Myocyte (in vitro differentiated cells): ENCODE measurements around the gene OR2T3. TPM values are rescaled to one million over a fixed set of nuclear protein-coding genes. Genes with fewer than 3 reads are reported as not detected.
"Not testable (repeated sequence)": the region's sequence is repeated elsewhere in the genome, so short reads cannot be mapped to it uniquely, and the experiment has no call there.

Source experiments
- DNase-seq: peaks from one replicate; pipeline ENCODE4 v3.0.0-alpha.2; 2012; ENCODE audit warnings: low read depth
- polyA plus RNA-seq: library from polyadenylated mRNA; unstranded; fragments of >200 nt; gene quantifications from one replicate; pipeline ENCODE4 v1.2.1, GENCODE V29; 2012; ENCODE audit warnings: missing spikeins
- total RNA-seq: library from RNA; depleted of rRNA; stranded (reverse); fragments of >200 nt; gene quantifications from 2 replicates; pipeline ENCODE4 v1.2.3, GENCODE V29; 2014

The OR2T3 gene, protein sequence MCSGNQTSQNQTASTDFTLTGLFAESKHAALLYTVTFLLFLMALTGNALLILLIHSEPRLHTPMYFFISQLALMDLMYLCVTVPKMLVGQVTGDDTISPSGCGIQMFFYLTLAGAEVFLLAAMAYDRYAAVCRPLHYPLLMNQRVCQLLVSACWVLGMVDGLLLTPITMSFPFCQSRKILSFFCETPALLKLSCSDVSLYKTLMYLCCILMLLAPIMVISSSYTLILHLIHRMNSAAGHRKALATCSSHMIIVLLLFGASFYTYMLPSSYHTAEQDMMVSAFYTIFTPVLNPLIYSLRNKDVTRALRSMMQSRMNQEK
- total RNA-seq: not detected in 2 replicates
- polyA plus RNA-seq: not detected

DNA sequence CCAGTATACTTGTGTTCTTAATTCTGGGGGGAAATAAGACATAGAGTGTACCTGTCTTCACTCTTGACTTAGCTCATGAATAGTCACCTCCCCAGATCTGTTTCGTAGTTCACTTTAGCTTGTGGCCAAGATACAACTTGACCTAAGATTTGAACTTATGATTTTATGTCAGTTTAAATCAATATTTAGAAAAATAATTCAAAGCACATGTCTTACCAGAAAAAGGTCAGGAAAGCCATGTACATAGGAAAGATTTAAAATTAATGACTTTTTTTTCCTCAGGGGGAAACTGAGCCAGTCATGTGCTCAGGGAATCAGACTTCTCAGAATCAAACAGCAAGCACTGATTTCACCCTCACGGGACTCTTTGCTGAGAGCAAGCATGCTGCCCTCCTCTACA is at the start of gene OR2T3:
Gene OR2T3, plus strand, starts transcription at position 301 of the 400 bp plus-strand sequence. Its CDS starts 0 bp downstream, at position 301.
- not testable (repeated sequence) for DNase-seq

DNA sequence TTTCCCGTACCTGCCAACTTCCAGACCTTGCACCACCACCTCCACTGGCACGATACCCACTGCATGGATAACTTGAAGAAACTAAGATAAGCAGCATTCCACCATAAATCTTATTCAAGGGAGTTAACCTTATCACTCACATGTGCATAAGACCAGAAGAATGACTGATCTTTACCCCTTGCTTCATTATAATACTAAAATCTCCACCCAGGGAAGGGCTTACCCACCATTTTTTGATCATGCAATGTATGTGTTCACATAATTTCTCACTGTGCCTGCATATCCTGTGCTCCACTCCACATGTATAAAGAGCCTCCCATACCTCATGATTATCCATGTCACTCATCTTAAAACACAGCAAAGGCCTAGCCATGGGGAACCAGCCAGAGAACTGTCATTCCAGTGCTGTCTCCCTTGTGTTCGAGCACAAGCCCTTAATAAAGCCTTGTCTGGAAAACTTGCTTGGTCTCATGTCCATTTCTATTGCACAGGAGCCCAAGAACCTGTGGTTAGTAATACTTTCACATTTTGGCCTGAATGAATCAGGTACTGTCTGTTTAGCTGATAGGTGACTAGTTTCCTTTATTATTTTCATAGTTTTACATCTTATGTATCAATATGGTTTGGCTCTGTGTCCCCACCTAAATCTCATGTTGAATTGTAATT is 45.5 kb upstream of the OR2T3 start:
- not testable (repeated sequence) for DNase-seq

DNA sequence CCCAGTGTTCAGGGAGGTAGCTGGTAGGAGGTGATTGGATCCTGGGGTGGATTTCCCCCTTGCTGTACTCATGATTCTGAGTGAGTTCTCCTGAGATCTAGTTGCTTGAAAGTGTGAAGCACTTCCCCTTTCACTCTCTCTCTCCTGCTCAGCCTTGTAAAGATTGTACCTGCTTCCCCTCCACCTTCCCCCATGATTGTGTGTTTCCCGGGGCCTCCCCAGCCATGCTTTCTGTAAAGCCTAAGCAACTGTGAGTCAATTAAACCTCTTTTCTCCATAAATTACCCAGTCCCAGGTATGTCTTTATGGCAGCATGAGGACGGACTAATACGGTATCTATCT is 45.0 kb upstream of the OR2T3 start:
- DNase-seq: not testable (repeated sequence)

DNA sequence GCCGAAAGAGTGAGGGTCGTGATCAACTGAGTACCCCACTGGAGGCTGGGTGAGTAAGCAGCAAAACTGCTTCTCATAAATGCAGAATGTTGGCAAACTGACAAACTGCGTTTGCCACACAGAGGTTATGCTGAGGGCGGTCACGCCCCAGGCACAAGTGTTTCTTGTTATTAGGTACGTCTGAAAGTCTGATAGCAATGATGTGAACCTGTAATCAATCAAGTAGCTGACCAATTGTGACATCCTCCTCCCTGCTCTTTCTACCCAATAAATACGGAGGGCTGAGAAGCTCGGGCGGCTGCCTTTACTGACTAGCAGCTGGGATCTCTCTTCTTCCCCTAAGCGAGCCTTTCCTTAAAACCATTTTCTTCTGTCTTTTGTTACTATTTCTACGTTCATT is 41.5 kb upstream of the OR2T3 start:
- not testable (repeated sequence) for DNase-seq

DNA sequence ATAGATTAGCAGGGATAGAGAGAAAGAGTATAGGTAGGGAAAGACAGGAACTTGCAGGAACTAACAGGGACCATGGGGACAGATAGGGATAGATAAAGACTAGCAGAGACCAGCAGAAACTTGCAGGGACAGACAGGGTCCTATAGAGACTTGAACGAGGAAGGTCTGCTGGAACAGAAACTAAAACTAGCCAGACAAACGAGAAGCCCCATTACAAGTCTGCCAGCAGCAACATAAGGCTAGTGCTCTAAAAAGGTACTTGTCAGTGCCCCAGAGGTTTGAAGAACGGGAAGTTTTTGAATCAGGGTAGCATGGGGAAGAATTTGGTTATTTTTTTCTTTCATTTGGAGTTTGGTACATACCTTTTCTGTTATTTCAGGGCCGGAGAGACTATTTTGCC is 41.0 kb upstream of the OR2T3 start:
- DNase-seq: not testable (repeated sequence)

DNA sequence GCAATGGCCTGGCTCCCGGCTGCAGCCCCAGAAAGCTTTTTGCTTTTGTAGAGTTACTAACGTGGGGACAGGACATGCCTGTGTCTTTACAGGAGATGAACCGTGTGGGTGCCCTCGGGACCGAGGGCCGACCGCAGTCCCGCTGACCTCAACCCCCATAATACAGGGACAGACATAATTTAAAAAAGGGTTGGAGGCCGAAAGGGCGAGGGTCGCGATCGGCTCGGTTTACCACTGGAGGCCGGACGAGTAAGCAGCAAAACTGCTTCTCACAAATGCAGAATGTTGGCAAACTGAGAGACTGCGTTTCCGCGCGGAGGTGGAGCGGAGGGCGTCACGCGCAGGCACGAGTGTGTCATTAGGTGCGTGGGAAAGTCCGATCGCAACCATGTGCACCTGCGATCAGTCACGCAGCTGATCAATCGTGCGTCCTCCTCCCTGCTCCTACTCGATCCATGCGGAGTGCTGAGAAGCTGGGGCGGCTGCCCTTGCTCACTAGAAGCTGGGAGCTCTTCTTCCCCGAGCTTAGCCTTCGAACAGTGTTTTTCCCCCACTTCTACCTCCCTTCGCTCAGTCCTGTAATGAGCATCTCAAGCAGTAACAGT is 39.2 kb upstream of the OR2T3 start:
- not testable (repeated sequence) for DNase-seq

DNA sequence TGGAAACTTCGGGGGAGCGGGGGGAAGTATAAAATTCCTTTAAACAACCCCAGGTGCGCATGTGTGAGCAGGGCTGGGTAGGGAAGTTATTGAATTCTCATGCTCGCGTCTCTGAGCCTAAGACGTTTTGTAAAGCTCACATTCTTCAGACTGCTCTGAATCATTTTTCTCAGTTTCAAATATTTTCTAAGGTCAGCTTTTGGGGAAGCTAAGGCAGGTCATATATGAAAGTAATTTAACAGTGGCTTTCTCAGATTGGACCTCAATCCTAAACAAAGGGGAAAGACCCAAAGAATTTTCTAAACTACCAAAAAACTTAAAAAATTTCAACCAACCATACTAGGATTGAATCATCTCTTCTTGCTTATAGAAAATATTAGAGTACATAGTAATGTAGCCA is 38.2 kb upstream of the OR2T3 start:
- not testable (repeated sequence) for DNase-seq

DNA sequence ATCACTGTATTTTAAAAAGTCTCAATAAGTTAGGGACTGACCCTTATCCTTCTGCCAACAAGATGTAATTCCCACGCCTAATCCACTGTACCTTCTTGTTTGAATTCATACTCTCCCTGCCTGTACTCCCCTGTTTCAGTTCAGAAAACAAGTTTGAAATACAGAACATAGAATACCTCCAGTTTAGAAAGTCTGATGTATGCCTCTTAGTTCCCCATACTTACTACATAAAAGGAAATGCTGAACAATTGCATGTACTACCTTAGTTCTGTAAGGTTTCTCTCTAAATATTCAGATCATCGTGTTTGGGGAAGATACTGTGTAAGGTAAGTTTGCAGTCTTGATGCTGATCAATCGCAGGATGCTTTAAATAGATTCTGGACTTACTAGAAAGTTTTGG is 36.8 kb upstream of the OR2T3 start:
- DNase-seq: not testable (repeated sequence)

DNA sequence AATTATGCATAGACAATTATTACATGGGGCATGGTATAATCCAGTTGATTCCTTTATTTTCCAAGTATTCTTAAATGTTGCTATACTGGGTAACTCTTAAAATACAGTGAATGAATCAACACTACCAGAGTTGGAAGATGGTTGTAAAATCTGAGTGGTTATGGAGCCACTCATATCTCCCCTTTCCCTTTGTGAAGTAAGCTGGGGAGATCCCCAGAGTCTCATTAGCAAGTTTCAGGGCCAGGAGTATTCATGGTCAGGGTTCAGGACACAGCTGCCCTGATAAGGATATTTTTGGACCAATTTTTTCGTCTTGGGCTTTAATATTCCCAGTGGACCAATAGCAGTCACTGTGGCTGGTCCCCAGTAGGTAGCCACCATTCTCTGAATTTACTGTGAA is 34.5 kb upstream of the OR2T3 start:
- not testable (repeated sequence) for DNase-seq

DNA sequence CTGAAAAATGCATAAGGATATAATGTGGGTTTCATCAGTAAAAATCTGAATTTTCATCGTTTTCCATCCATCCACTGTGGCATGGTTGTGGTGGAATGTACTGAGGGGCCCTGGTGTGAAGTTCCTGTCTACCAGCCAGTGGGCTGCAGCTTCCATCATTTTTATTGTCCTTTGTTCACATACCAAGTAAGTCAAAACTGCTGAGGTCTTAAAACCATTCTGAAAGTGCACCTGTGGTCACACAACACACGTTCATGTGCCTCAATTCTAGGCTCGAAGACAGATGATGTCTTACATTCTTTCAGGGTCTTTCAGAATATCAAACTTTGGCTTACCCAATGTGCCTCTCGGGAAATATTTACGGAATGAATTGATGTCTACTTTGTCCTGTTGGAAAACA is 33.9 kb upstream of the OR2T3 start:
- not testable (repeated sequence) for DNase-seq

DNA sequence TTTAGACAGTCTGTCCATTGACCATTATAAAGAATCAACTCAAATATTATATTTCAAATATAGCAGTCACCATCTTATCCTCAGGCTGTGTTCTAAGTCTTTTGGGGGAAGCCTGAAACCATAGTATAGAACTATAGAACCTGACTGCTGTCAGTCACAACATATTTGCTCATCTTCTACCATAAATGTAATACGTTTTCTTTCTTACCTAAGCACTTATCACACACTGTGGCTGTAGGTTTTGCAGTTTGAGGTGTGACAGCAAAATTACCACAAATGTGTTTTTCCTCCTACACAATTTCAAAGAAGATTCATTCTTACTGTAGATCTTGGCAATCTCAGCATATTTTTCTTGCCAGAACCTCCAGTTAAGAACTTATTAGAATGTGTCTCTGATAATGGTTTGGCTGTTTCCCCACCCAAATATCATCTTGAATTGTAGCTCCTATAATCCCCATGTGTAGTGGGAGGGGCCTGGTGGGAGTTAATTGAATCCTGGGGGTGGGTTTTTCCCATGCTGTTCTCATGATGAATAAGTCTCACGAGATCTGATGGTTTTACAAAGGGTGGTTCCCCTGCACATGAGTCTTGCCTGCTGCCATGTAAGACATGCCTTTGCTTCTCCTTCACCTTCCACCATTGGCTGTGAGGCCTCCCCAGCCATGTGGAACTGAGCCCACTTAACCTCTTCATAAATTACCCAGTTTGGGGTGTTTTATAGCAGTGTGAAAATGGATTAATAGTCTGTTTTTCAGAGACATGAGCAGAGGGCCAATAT is 30.5 kb upstream of the OR2T3 start:
- not testable (repeated sequence) for DNase-seq

DNA sequence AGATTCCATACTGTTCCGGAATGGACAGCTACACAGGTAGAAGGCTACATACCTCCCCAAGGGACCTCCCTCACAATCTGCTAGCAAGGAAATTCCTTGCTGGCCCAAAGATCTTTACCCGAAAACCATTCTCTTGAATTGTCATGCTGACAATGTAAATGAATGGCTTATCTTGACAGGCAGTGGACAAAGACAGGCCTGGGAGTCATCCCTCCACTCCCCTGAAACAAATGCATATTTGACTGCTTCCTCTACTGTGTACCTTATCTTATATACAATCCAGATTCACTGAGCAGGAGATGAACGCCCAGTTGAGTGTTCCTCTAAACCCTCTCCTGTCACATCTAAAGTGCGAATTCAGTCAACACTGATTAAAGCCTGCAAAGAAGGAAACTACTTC is 28.5 kb upstream of the OR2T3 start:
- DNase-seq: not testable (repeated sequence)

DNA sequence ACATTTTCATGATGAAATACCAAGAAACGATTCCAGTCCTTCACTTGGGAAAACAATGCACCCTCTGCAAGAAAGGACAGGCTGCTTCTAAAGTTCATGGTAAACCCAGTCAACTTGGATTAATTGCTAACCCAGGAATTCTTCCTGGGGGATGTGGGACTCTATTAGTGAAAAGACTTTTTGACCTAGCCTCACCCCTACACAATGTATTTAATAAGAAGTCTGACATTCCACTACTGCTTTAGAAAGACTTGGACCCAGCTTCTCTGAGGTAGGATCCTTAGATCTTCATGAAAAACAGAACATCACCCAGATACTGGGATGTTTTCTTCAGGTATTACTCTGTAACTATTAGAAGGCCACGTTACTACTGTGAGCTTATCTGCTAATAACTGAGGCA is 27.8 kb upstream of the OR2T3 start, which contains the start of gene OR2T2:
Gene OR2T2, plus strand, starts transcription at position 239 of the 400 bp plus-strand sequence. CDS start 7,161 bp downstream, outside the sequence.
- DNase-seq: not testable (repeated sequence)

DNA sequence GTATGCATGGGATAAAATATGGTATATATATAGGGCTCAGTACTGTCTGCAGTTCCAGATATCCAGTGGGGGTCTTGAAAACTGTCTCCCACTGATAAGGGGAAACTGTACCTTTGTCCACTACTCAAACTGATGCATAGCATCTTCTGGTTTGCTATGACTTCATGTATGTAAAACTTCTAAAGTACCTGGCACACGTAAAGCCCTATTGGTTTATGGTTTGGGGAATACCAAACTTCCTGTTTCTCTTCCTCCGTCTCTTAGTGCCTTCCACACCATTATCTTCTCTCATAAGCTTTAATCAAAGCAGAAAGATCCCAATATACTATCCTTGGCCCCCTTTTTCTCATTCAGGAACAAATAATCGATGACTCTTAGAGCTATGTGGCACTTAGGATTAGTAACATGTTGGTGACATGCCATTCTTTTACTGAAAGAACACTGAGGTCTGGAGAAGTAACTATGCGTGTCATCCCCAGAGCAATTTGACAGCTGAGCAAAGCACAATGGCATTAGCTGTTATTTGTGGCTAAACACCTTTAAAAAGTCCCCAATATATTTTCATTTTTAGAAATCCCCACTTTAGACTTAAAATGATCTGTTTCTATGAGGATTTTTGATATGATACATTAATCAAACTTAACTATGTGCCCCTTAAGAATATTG is 24.6 kb upstream of the OR2T3 start:
- DNase-seq: not testable (repeated sequence)

DNA sequence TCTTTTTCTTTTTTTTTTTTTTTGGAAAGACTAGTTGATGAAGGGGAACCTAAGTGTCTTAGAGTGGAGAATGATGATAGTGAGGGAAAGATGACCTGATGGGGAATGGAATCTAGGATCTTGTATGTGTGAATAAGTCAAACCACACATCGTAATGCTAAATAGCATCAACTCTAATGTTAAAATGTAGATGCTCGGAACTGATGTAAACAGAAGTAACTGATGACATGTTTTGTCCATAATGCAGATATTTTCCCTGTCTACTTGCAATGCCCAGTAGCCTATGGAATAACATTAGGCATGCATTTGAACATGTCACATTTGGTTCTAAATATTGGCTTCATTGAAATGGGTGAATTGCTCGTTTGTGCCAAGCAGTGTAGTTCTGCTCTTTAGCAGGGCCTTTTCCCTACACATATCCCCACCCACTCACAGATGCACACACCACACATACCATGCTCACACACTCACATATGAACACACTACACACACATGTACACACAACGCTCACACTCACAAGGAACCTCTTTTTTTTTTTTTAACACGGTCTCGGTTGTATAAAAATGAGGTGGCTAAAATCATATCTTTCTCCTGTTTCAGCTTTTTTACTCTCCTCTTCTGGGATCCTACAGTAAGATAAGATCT is 23.2 kb upstream of the OR2T3 start:
- not testable (repeated sequence) for DNase-seq

DNA sequence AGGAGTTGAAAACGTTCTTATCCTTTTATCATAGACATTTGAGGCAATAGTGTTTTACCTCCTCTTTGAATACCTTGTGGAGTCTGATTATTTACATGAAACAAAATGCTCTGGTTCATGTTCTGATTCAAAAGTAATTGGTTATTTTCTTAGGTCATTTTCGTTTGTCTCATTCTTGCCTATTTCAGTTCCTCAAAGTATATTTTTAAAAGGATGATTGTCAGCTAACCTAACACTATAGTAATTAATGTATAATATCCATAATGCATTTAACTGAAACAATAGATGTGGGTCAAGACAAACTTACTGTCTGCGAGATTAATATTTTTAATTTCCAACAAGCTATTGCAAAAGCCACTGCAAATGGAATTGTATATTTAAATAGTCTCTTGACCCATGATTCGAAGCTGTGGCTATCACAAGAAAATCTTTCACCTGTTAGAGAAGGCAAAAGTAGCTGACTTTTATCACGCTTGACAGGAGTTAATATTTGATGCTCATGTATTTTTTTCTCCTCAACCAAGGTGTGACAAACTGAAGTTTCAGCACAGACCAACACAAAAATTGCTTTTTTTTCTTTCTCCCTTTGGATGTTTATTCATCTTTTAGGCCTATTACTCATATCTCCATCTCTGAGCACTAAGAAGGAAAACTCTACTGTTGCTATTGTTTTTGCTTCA is 22.5 kb upstream of the OR2T3 start:
- DNase-seq: not testable (repeated sequence)

DNA sequence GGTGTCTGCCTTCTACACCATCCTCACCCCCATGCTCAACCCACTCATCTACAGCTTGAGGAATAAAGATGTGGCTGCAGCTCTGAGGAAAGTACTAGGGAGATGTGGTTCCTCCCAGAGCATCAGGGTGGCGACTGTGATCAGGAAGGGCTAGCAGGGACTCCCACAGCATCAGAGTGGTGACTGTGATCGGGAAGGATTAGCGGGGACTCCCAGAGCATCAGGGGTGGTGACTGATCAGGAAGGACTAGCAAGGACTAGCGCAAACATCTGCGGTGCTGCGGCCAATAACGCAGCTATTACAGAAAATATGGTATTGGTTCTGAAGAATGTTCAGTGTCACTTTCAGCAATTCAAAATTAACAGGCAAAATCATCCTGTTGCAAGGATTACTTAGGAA is 19.5 kb upstream of the OR2T3 start:
- DNase-seq: not testable (repeated sequence)

DNA sequence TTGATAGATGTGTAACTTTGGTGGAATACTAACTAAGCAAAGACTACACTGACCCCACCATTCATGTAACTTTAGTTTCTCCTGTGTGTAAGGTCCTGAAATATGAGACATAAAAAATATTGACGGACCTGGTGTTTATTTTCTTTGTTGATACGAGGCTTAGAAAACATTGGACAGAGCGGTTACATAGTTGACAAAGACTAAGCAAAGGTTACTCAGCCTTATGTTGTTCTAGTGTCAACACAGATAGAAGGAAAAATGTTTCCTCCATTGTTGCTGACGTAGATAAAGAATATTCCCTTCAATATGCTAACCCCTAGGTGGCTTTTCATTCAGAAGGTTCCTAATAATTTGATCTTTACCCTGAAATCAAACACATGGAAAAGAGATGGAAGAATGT is 18.1 kb upstream of the OR2T3 start:
- not testable (repeated sequence) for DNase-seq

DNA sequence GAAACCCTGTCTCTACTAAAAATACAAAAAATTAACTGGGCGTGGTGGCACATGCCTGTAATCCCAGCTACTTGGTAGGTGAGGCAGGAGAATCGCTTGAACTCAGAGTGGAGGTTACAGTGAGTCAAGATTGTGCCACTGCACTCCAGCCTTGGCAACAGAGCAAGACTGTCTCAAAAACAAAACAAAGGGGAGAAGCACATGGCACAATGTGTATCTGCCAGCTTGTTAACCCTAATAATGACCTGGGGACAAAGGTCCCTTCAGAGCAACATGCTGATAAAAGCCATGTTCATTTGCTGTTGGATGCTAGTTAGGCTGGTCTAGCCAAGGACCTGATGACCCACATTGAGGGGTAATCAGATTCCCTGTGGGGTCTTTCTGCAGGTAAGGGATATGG is 16.5 kb upstream of the OR2T3 start:
- not testable (repeated sequence) for DNase-seq

DNA sequence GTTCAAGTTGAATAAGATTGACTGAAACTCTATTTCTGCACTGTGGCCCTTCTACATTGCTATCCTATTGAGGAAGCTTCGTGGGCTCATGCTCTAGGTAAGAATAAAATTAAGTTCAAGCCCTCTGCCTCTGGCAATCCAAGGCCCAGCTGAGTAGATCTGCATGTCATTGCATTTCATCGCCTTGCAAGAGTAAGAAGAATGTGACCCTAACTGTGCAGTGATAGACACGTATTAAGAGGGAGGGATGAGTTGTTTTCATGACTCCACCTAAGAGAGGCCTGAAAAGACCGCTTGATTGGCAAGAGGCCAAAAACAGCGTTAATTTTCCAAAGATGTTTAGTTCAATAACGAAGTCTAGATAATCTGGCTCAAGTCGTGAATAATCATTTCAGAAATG is 14.0 kb upstream of the OR2T3 start:
- DNase-seq: not testable (repeated sequence)
